Measurements from ENCODE around the gene SBNO1. TPM values are rescaled to one million over a fixed set of nuclear protein-coding genes. Genes with fewer than 3 reads are reported as not detected.
"Not testable (repeated sequence)": the region's sequence is repeated elsewhere in the genome, so short reads cannot be mapped to it uniquely, and the experiment has no call there.

Gene SBNO1
- total RNA-seq, 1 donor from 2014 or later: 9.8 TPM

DNA sequence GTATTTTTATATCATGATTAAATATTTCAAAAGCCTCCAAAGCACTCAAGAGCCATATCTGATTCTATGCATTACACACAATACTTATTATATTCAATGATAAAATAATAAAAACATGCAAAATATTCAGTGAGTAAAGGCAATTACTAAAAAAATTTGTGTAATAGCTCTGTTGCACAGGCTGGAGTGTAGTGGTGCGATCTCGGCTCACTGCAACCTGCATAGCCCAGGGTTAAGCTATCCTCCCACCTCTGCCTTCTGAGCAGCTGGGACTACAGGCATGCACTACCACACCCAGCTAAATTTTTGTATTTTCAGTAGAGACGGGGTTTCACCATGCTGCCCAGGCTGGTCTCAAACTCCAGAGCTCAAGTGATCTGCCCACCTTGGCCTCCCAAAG lies 45.4 kb downstream of the SBNO1 start:
- H3K36me3 ChIP-seq: peaks cover 92 to 96% of the 10 kb centered on the region in 2 donors
- no peak for TF ChIP-seq CTCF (IDR thresholded peaks at IDR 0.05)
- intact Hi-C loops (cut with DNase I): no loop called here
- H3K9me3 ChIP-seq: no peaks in the 10 kb centered on the region
- H3K4me3 ChIP-seq: no peak overlapping the region
- H3K27me3 ChIP-seq: no peaks in the 10 kb centered on the region
- H3K27ac ChIP-seq: no peak overlapping the region
- H3K4me1 ChIP-seq: no peaks in the 10 kb centered on the region
- DNase-seq (ENCODE audit: low spot score in 2 of 2): no peak

GRCh38 chr12:123313046-123313445 lies 51.6 kb downstream of the SBNO1 start:
- intact Hi-C loops (cut with DNase I); H3K27me3 ChIP-seq; H3K27ac ChIP-seq; H3K4me1 ChIP-seq; DNase-seq (ENCODE audit: low spot score in 2 of 2); H3K4me3 ChIP-seq; H3K9me3 ChIP-seq: not testable (repeated sequence)
- H3K36me3 ChIP-seq: peaks cover 90 to 91% of the 10 kb centered on the region in 2 donors

DNA sequence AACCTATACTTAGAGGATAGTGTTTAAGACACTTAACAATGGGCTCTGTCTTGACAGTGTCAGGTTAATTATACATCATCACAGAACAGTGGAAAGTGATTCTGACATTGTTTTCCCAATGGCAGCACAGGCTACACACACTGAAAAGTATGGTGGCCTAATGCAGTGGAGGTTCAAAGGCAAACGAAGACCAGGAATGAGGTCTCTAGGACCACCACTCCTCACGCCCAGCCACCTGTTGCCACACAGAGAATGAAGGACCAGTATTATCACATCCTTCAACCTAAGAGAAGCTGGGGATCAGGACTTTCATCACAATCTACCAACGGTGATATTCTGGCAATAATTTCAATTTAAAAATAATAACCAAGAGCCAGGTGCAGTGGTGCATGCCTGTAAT lies 58.4 kb downstream of the SBNO1 start:
- no peak for TF ChIP-seq CTCF (IDR thresholded peaks at IDR 0.05)
- H3K4me1 ChIP-seq: no peaks in the 10 kb centered on the region
- H3K27me3 ChIP-seq: no peaks in the 10 kb centered on the region
- no peak overlapping the region for H3K27ac ChIP-seq
- H3K36me3 ChIP-seq: peaks cover 92 to 97% of the 10 kb centered on the region in 2 donors
- H3K9me3 ChIP-seq: no peaks in the 10 kb centered on the region
- no peak for DNase-seq (ENCODE audit: low spot score in 2 of 2)
- intact Hi-C loops (cut with DNase I): no loop called here
- H3K4me3 ChIP-seq: no peak overlapping the region

DNA sequence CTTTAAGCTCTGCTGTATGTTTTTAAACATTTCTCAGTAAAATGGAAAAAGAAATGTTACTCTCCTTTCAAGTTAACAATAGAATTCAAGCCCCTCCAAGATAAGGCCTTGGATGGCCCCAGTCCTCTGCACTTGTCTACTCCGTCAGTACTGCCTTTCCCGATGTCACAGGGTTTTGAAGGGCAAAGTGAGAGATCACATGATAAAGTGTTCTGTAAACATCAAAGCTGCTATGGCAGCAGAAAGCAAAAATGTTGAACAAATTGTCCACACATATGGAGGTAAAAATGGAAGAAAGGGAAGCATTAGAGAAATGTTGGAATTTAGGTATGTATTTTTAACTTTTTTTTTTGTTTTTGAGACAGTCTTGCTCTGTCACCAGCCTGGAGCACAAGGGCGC lies 59.5 kb downstream of the SBNO1 start:
- no peak overlapping the region for H3K4me3 ChIP-seq

GRCh38 chr12:123293178-123293760 lies 71.4 kb downstream of the SBNO1 start:
- H3K27me3 ChIP-seq: no peaks in the 10 kb centered on the region
- no peaks in the 10 kb centered on the region for H3K9me3 ChIP-seq
- H3K36me3 ChIP-seq: peaks cover 40 to 64% of the 10 kb centered on the region in 2 donors
- no peak overlapping the region for H3K27ac ChIP-seq
- no peaks in the 10 kb centered on the region for H3K4me1 ChIP-seq
- H3K4me3 ChIP-seq: no peak overlapping the region
- TF ChIP-seq CTCF (IDR thresholded peaks at IDR 0.05): no peak
- intact Hi-C loops (cut with DNase I): no loop called here
- peak in 1 of 2 donors; percentile 5 for DNase-seq (ENCODE audit: low spot score in 2 of 2)

More for the DNA sequence above, 59.5 kb downstream of the SBNO1 start:
- intact Hi-C loops (cut with DNase I): no loop called here
- H3K36me3 ChIP-seq: peaks cover 91 to 97% of the 10 kb centered on the region in 2 donors
- no peaks in the 10 kb centered on the region for H3K9me3 ChIP-seq
- no peak for TF ChIP-seq CTCF (IDR thresholded peaks at IDR 0.05)
- H3K27me3 ChIP-seq: no peaks in the 10 kb centered on the region
- DNase-seq (ENCODE audit: low spot score in 2 of 2): no peak
- H3K27ac ChIP-seq: no peak overlapping the region
- H3K4me1 ChIP-seq: no peaks in the 10 kb centered on the region

DNA sequence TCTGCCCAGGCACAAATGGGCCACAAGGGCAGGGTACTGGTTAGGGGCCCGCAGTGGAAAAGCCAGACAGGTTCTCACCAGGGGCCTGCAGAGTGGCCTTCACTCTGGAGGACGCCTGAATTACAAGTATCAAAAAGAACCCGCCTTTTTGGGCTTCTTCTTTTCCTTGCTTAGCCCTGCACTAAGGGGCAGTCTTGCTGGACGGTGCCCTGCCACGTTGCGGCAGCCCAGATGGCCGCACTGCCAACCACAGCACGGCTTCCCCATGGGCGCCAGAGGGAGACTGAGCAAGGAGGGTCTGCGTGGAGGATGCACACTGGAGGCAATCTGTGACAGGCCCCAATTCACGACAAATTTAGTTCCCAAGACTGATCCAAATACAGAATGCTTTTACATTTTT lies 74.7 kb downstream of the SBNO1 start:
- no peaks in the 10 kb centered on the region for H3K4me1 ChIP-seq
- intact Hi-C loops (cut with DNase I): no loop called here
- TF ChIP-seq CTCF (IDR thresholded peaks at IDR 0.05): no peak
- no peaks in the 10 kb centered on the region for H3K9me3 ChIP-seq
- H3K4me3 ChIP-seq: no peak overlapping the region
- no peaks in the 10 kb centered on the region for H3K27me3 ChIP-seq
- H3K27ac ChIP-seq: no peak overlapping the region
- peak in 1 of 2 donors; percentile 41 for DNase-seq (ENCODE audit: low spot score in 2 of 2)
- peaks cover 14 to 34% of the 10 kb centered on the region in 2 donors for H3K36me3 ChIP-seq
